Parathyroid adenoma (tissue), 2 donors: Measurements from ENCODE around the gene PRRG4.

ENCODE experiments used
- H2AFZ ChIP-seq: fragments of 300-600 bp; sonication (generic); one replicate; pipeline ENCODE4 v1.7.0; 2017; ENCODE audit warnings: antibody characterized with exemption, mild to moderate bottlenecking
- H3K27ac ChIP-seq: fragments of 300-600 bp; sonication (generic); one replicate; pipeline ENCODE4 v1.7.0; 2017
- H3K27me3 ChIP-seq: fragments of 300-600 bp; sonication (generic); one replicate; pipeline ENCODE4 v1.7.0; 2017; ENCODE audit warnings: low read length; ENCODE audit not compliant: control insufficient read depth, insufficient read depth
- H3K36me3 ChIP-seq: fragments of 300-600 bp; sonication (generic); one replicate; pipeline ENCODE4 v1.7.0; 2017; ENCODE audit warnings: low read length; ENCODE audit not compliant: control insufficient read depth, insufficient read depth
- H3K4me1 ChIP-seq: fragments of 300-600 bp; sonication (generic); one replicate; pipeline ENCODE4 v1.7.0; 2017; ENCODE audit warnings: control low read depth
- H3K4me2 ChIP-seq: fragments of 300-600 bp; sonication (generic); one replicate; pipeline ENCODE4 v1.7.0; 2017; ENCODE audit warnings: low read length
- H3K4me3 ChIP-seq: fragments of 300-600 bp; sonication (generic); one replicate; pipeline ENCODE4 v1.7.0; 2017; ENCODE audit warnings: low read depth, low read length
- H3K79me2 ChIP-seq: fragments of 300-600 bp; sonication (generic); one replicate; pipeline ENCODE4 v1.7.0; 2017; ENCODE audit warnings: control low read depth
- H3K9ac ChIP-seq: fragments of 300-600 bp; sonication (generic); one replicate; pipeline ENCODE4 v1.7.0; 2017; ENCODE audit warnings: mild to moderate bottlenecking
- H3K9me3 ChIP-seq: fragments of 300-600 bp; sonication (generic); one replicate; pipeline ENCODE4 v1.7.0; 2017; ENCODE audit warnings: low read length; ENCODE audit not compliant: control insufficient read depth
- CTCF ChIP-seq: fragments of 300-600 bp; sonication (generic); IDR thresholded peaks from one replicate; pipeline ENCODE4 v1.7.0; 2017; ENCODE audit warnings: antibody characterized with exemption, mild to moderate bottlenecking
- donor health status: primary hyperparathyroidism.

The PRRG4 gene

GRCh38 chr11:32843544-32843943 is 13.8 kb downstream of the PRRG4 start:
- no peaks in the 10 kb centered on the region for H3K4me1 ChIP-seq
- no peak overlapping the region for H3K27ac ChIP-seq
- H3K4me2 ChIP-seq, result no peak overlapping the region
- TF ChIP-seq CTCF, result no peak
- H3K27me3 ChIP-seq, result no peaks in the 10 kb centered on the region
- no peaks in the 10 kb centered on the region for H3K9me3 ChIP-seq
- H3K36me3 ChIP-seq, result no peaks in the 10 kb centered on the region
- H3K79me2 ChIP-seq, result no peaks in the 10 kb centered on the region
- no peak overlapping the region for H3K9ac ChIP-seq
- no peak overlapping the region for H3K4me3 ChIP-seq
- H2AFZ ChIP-seq, result no peak overlapping the region

GRCh38 chr11:32847511-32847910 is 17.8 kb downstream of the PRRG4 start:
- no peak overlapping the region for H3K4me3 ChIP-seq
- no peak overlapping the region for H3K27ac ChIP-seq
- no peak for TF ChIP-seq CTCF
- no peaks in the 10 kb centered on the region for H3K4me1 ChIP-seq
- no peaks in the 10 kb centered on the region for H3K9me3 ChIP-seq
- no peak overlapping the region for H2AFZ ChIP-seq
- no peak overlapping the region for H3K4me2 ChIP-seq
- no peak overlapping the region for H3K9ac ChIP-seq
- no peaks in the 10 kb centered on the region for H3K79me2 ChIP-seq
- no peaks in the 10 kb centered on the region for H3K36me3 ChIP-seq
- no peaks in the 10 kb centered on the region for H3K27me3 ChIP-seq

- Histone ChIP-seq H3K27ac (no peak overlapping the region), H3K4me1 (no peaks in the 10 kb centered on the region), H3K4me3 (no peak overlapping the region), H3K27me3 (no peaks in the 10 kb centered on the region), H3K36me3 (no peaks in the 10 kb centered on the region), H3K79me2 (no peaks in the 10 kb centered on the region), H3K9me3 (no peaks in the 10 kb centered on the region), H2AFZ (no peak overlapping the region), H3K9ac (no peak overlapping the region), H3K4me2 (no peak overlapping the region)
- no peak for TF ChIP-seq CTCF
Measured at GRCh38 chr11:32849761-32850160, 20.0 kb downstream of the PRRG4 start.

- Histone ChIP-seq H3K36me3 (no peaks in the 10 kb centered on the region), H3K27me3 (no peaks in the 10 kb centered on the region), H3K4me1 (no peaks in the 10 kb centered on the region), H3K27ac (no peak overlapping the region), H3K4me2 (no peak overlapping the region), H3K79me2 (no peaks in the 10 kb centered on the region), H3K4me3 (no peak overlapping the region), H2AFZ (no peak overlapping the region), H3K9me3 (no peaks in the 10 kb centered on the region), H3K9ac (no peak overlapping the region)
- TF ChIP-seq CTCF, result no peak
Measured at GRCh38 chr11:32851251-32851650, 21.5 kb downstream of the PRRG4 start.

- no peak overlapping the region for H3K4me3 ChIP-seq
- H2AFZ ChIP-seq, result no peak overlapping the region
- H3K9me3 ChIP-seq, result no peaks in the 10 kb centered on the region
- H3K36me3 ChIP-seq, result no peaks in the 10 kb centered on the region
- H3K9ac ChIP-seq, result no peak overlapping the region
- H3K4me1 ChIP-seq, result no peaks in the 10 kb centered on the region
- H3K27me3 ChIP-seq, result no peaks in the 10 kb centered on the region
- no peak for TF ChIP-seq CTCF
- H3K27ac ChIP-seq, result no peak overlapping the region
- H3K4me2 ChIP-seq, result no peak overlapping the region
- H3K79me2 ChIP-seq, result no peaks in the 10 kb centered on the region
Measured at GRCh38 chr11:32852207-32852606, 22.5 kb downstream of the PRRG4 start.
